ENCODE data around the gene BCO1.
"Not testable (repeated sequence)": the region's sequence is repeated elsewhere in the genome, so short reads cannot be mapped to it uniquely, and the experiment has no call there.

Gene BCO1

DNA sequence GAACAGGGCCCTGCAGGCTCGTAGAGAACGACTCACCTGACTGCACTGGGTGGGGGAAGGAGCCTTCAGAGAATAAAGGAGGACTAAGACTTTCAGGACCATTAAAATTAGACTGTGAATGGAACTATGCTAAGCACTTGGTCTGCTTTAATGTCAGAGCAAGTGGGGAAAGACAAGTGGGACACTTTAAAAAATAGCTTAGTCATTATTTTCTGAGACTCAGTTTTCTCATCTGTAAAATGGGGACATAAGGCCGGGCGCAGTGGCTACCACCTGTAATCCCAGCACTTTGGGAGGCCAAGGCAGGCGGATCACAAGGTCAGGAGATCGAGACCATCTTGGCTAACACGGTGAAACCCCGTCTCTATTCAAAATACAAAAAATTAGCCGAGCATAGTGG, 19.3 kb upstream of the BCO1 start:
- H3K27ac Mint-ChIP-seq = no peak overlapping the region

DNA sequence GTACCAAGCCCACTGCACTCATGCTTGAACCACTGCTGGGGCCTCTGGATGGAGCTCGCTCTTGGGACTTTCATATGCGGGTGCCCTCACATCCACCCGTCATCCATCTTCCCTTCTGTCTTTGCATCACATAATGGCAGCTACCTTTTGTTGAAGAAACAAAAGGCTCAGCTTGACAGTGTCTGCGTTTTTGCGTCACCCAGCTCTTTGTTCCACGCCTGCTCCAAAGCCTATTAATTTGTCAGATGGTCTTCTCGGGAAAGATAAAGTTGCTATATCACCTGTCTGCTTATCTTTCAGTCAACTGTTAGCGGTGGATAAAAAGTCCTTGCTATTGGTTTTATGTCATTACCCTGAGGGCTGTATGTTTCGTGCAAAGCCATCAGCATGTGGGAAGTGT, 18.1 kb upstream of the BCO1 start:
- H3K9me3 Mint-ChIP-seq = no peaks in the 10 kb centered on the region
- H3K4me1 Mint-ChIP-seq (ENCODE audit: low read depth) = no peaks in the 10 kb centered on the region
- H3K4me3 Mint-ChIP-seq = no peak overlapping the region
- no peak for DNase-seq (ENCODE audit: low spot score)
- peaks cover 8% of the 10 kb centered on the region for H3K27me3 Mint-ChIP-seq (ENCODE audit: low read depth)
- H3K27ac Mint-ChIP-seq = no peak overlapping the region
- no peaks in the 10 kb centered on the region for H3K36me3 Mint-ChIP-seq (ENCODE audit: low read depth)

More for the DNA sequence above, 19.3 kb upstream of the BCO1 start:
- no peak for DNase-seq (ENCODE audit: low spot score)
- Mint-ChIP-seq H3K27me3 (ENCODE audit: low read depth) (peaks cover 6% of the 10 kb centered on the region), H3K4me1 (ENCODE audit: low read depth) (no peaks in the 10 kb centered on the region), H3K36me3 (ENCODE audit: low read depth) (no peaks in the 10 kb centered on the region), H3K4me3 (no peak overlapping the region), H3K9me3 (no peaks in the 10 kb centered on the region)

DNA sequence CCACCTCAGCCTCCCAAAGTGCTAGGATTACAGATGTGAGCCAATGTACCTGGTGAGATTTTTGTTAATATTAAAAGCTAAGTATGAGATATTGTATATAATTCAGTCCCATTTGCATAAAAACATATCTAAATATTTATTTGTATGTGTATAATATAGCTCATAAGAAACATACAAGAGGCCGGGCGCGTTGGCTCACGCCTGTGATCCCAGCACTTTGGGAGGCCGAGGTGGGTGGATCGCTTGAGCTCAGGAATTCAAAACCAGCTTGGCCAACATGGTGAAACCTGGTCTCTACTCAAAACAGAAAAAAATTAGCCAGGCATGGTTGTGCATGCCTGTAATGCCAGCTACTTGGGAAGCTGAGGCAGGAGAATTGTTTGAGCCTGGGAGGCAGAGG, 16.8 kb upstream of the BCO1 start:
- H3K4me1 Mint-ChIP-seq (ENCODE audit: low read depth) = no peaks in the 10 kb centered on the region
- no peak overlapping the region for H3K4me3 Mint-ChIP-seq
- no peak for DNase-seq (ENCODE audit: low spot score)
- no peaks in the 10 kb centered on the region for H3K36me3 Mint-ChIP-seq (ENCODE audit: low read depth)
- peaks cover 8% of the 10 kb centered on the region for H3K27me3 Mint-ChIP-seq (ENCODE audit: low read depth)
- H3K27ac Mint-ChIP-seq = no peak overlapping the region
- no peaks in the 10 kb centered on the region for H3K9me3 Mint-ChIP-seq

DNA sequence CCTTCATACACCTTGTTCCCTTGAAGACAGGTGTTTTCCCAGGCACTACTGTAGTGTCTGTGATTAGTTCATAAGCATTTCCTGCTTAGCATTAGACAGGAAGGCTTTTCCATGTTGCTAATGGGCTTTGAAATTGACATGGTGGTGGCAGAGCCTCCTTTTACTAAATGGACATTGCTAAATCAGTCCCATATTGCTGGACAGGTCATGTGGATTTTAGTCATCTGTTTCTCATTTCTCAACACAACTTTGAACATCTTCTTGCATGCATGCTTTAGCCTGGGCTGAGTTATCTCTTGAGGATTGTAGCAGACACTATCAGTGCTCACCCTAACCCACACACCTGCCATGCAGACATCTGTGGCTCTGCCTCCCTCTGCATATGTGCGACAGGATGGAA, 13.7 kb upstream of the BCO1 start:
- peaks cover 8% of the 10 kb centered on the region for H3K27me3 Mint-ChIP-seq (ENCODE audit: low read depth)
- H3K4me3 Mint-ChIP-seq = no peak overlapping the region
- H3K27ac Mint-ChIP-seq = no peak overlapping the region
- no peaks in the 10 kb centered on the region for H3K4me1 Mint-ChIP-seq (ENCODE audit: low read depth)
- H3K9me3 Mint-ChIP-seq = no peaks in the 10 kb centered on the region
- DNase-seq (ENCODE audit: low spot score) = no peak
- no peaks in the 10 kb centered on the region for H3K36me3 Mint-ChIP-seq (ENCODE audit: low read depth)

GRCh38 chr16:81225697-81226096, 12.8 kb upstream of the BCO1 start:
- H3K4me1 Mint-ChIP-seq (ENCODE audit: low read depth); H3K27ac Mint-ChIP-seq; H3K27me3 Mint-ChIP-seq (ENCODE audit: low read depth): not testable (repeated sequence)

DNA sequence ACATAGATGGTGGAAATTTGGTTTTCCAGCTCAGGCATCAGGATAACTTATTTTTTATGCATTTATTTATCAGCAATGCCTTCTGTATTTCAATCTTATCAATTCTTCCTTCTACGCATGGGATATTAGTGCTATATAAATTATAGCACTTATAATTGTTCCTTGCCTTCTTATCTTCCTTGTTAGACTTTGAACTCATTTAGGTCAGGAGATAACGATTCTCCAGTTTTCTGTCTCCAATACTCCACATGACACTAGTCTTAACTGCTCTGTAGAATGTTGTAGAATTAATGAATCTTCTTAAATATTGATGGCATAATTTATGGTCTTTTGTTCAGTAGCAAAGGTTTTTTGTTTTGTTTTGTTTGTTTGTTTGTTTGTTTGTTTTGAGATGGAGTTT, 10.7 kb upstream of the BCO1 start:
- Mint-ChIP-seq H3K27ac (no peak overlapping the region), H3K4me3 (no peak overlapping the region), H3K4me1 (ENCODE audit: low read depth) (no peaks in the 10 kb centered on the region), H3K36me3 (ENCODE audit: low read depth) (no peaks in the 10 kb centered on the region), H3K9me3 (no peaks in the 10 kb centered on the region), H3K27me3 (ENCODE audit: low read depth) (peaks cover 8% of the 10 kb centered on the region)
- DNase-seq (ENCODE audit: low spot score) = no peak

More at GRCh38 chr16:81225697-81226096, 12.8 kb upstream of the BCO1 start:
- not testable (repeated sequence) for H3K9me3 Mint-ChIP-seq; H3K36me3 Mint-ChIP-seq (ENCODE audit: low read depth); H3K4me3 Mint-ChIP-seq; DNase-seq (ENCODE audit: low spot score)

DNA sequence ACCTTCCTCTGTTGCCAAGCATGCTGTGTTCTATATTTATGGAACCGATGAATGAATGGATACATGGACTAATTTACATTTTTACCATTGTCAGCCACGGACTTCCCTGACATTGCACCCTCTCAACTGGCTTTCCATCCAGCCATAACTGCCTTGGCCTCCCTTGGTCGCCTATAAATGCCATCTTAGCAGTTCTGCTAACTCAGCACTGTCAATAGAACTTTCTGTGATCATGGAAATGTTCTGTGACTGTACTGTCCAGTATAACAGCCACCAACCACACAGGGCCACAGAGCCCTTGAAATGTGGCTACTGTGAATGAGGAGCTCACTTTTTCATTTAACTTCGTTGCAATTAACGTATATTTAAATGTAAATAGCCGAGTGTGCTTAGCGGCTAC, 8.7 kb upstream of the BCO1 start:
- no peaks in the 10 kb centered on the region for H3K4me1 Mint-ChIP-seq (ENCODE audit: low read depth)
- peaks cover under 1% of the 10 kb centered on the region for H3K27me3 Mint-ChIP-seq (ENCODE audit: low read depth)
- no peak for DNase-seq (ENCODE audit: low spot score)
- no peak overlapping the region for H3K4me3 Mint-ChIP-seq
- no peaks in the 10 kb centered on the region for H3K36me3 Mint-ChIP-seq (ENCODE audit: low read depth)
- no peaks in the 10 kb centered on the region for H3K9me3 Mint-ChIP-seq
- no peak overlapping the region for H3K27ac Mint-ChIP-seq

GRCh38 chr16:81231014-81231413, 7.5 kb upstream of the BCO1 start:
- H3K4me3 Mint-ChIP-seq = no peak overlapping the region
- H3K4me1 Mint-ChIP-seq (ENCODE audit: low read depth) = no peaks in the 10 kb centered on the region
- H3K27me3 Mint-ChIP-seq (ENCODE audit: low read depth) = no peaks in the 10 kb centered on the region
- no peaks in the 10 kb centered on the region for H3K36me3 Mint-ChIP-seq (ENCODE audit: low read depth)
- H3K9me3 Mint-ChIP-seq = no peaks in the 10 kb centered on the region
- H3K27ac Mint-ChIP-seq = no peak overlapping the region
- no peak for DNase-seq (ENCODE audit: low spot score)

- H3K4me3 Mint-ChIP-seq = no peak overlapping the region
- no peak for DNase-seq (ENCODE audit: low spot score)
Measured at GRCh38 chr16:81232740-81233367, 5.6 kb upstream of the BCO1 start.

DNA sequence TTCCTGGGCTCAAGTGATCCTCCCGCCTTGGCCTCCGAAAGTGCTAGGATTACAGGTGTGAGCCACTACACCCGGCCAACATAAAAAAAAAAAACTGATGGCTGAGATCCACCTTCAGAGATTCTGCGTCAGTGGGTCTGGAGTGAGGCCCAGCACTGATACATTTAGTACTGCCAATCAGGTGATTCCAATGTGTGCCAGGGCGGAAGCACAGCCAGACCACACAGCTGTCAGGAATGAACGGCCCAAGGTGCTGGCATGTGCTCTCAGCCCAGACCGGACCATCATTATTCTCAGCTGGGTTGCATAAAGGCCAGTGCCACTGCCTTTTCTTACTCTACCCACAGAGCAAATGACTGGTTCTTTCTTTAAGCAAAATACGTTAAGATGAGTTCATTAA, 1.2 kb upstream of the BCO1 start:
- DNase-seq (ENCODE audit: low spot score) = no peak
- no peak overlapping the region for H3K27ac Mint-ChIP-seq
- H3K36me3 Mint-ChIP-seq (ENCODE audit: low read depth) = no peaks in the 10 kb centered on the region
- H3K27me3 Mint-ChIP-seq (ENCODE audit: low read depth) = peaks cover 6% of the 10 kb centered on the region
- H3K4me3 Mint-ChIP-seq = no peak overlapping the region
- H3K9me3 Mint-ChIP-seq = no peaks in the 10 kb centered on the region
- peaks cover 2% of the 10 kb centered on the region for H3K4me1 Mint-ChIP-seq (ENCODE audit: low read depth)

More at GRCh38 chr16:81232740-81233367, 5.6 kb upstream of the BCO1 start:
- H3K4me1 Mint-ChIP-seq (ENCODE audit: low read depth) = no peaks in the 10 kb centered on the region
- H3K27me3 Mint-ChIP-seq (ENCODE audit: low read depth) = no peaks in the 10 kb centered on the region
- H3K27ac Mint-ChIP-seq = no peak overlapping the region
- no peaks in the 10 kb centered on the region for H3K9me3 Mint-ChIP-seq
- H3K36me3 Mint-ChIP-seq (ENCODE audit: low read depth) = no peaks in the 10 kb centered on the region

DNA sequence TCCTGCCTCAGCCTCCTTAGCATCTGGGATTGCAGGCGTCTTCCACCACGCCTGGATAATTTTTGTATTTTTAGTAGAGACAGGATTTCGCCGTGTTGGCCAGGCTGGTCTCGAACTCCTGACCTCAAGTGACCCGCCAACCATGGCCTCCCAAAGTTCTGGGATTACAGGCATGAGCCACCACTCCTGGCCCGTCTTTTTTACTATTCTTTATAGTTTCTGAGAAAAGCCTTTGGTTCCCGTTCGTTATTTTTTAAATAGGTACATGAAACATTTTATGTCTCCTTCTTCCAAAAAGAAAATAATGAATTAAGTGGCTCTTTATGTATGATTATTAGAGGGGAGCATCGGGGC, 570 bp upstream of the BCO1 start:
- peaks cover 6% of the 10 kb centered on the region for H3K27me3 Mint-ChIP-seq (ENCODE audit: low read depth)

DNA sequence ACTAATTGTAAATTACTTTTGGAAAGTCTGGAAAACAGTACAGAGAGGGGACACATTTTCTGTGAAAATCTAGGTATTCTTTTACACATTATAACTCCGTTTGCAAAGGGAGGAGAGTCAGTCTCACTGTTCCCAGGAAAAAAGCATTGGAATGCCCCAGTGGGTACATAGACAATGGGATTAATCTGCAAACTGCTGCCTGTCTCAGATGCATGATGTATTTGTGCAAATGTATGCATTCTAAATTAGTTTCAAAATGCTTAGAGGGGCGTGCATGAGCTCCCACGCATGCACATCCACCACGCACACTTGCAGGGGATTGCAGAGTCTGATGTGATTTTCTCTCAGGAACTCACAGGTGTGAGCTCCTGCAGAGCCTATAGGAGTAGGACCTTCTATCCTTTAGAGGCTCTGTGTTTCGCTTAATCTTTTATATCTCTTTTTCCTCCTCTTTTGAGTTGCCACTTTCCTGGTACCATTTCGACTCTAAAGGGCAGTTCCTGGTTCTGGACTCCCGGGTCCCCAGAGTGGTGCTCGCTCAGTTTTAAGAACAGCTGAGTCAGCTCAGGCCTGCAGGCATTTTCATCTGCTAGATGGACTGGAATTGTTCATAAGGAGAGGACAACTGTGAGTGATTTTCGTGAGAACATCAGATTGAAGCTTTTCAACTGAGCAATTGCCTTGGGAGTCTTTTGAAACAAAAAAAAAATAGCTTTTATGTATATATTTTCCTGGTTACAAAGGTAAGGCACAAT, 1.1 kb downstream of the BCO1 start:
- Mint-ChIP-seq H3K36me3 (ENCODE audit: low read depth) (no peaks in the 10 kb centered on the region), H3K27me3 (ENCODE audit: low read depth) (peaks cover 6% of the 10 kb centered on the region), H3K27ac (no peak overlapping the region), H3K9me3 (no peaks in the 10 kb centered on the region), H3K4me3 (no peak overlapping the region), H3K4me1 (ENCODE audit: low read depth) (peaks cover 2% of the 10 kb centered on the region)
- no peak for DNase-seq (ENCODE audit: low spot score)

More for the DNA sequence above, 570 bp upstream of the BCO1 start:
- DNase-seq (ENCODE audit: low spot score) = no peak
- peaks cover 2% of the 10 kb centered on the region for H3K4me1 Mint-ChIP-seq (ENCODE audit: low read depth)
- H3K36me3 Mint-ChIP-seq (ENCODE audit: low read depth) = no peaks in the 10 kb centered on the region
- no peak overlapping the region for H3K4me3 Mint-ChIP-seq
- H3K27ac Mint-ChIP-seq = no peak overlapping the region
- no peaks in the 10 kb centered on the region for H3K9me3 Mint-ChIP-seq

DNA sequence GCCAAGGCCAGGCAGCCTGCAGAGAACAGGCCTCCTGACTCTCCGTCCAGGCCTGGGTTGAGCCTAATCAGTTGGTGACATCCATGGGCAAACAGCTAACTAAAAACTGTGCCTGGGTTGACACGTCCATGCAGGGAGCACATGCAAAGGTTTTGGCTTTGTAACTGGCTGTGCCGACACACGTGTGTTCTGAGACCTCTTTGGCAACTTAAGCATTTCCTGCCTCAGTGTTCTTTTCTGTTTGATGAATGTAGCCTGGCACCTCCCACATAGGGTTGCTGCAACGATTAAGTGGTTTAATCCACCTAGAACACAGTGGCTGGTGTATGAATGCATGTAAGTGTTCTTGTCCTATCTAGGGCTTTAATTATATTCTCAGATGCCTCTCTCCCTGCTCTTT, 3.2 kb downstream of the BCO1 start:
- H3K9me3 Mint-ChIP-seq = no peaks in the 10 kb centered on the region
- H3K27ac Mint-ChIP-seq = no peak overlapping the region
- peaks cover 2% of the 10 kb centered on the region for H3K4me1 Mint-ChIP-seq (ENCODE audit: low read depth)
- H3K36me3 Mint-ChIP-seq (ENCODE audit: low read depth) = no peaks in the 10 kb centered on the region
- H3K27me3 Mint-ChIP-seq (ENCODE audit: low read depth) = peaks cover 8% of the 10 kb centered on the region
- DNase-seq (ENCODE audit: low spot score) = no peak
- no peak overlapping the region for H3K4me3 Mint-ChIP-seq

GRCh38 chr16:81242977-81243618, 4.6 kb downstream of the BCO1 start:
- Mint-ChIP-seq H3K4me1 (ENCODE audit: low read depth) (peaks cover 2% of the 10 kb centered on the region), H3K4me3 (no peak overlapping the region), H3K9me3 (no peaks in the 10 kb centered on the region), H3K36me3 (ENCODE audit: low read depth) (no peaks in the 10 kb centered on the region), H3K27me3 (ENCODE audit: low read depth) (peaks cover 8% of the 10 kb centered on the region), H3K27ac (no peak overlapping the region)
- no peak for DNase-seq (ENCODE audit: low spot score)
